ENCODE results near the gene CPT2. TPM values are rescaled to one million over a fixed set of nuclear protein-coding genes. Genes with fewer than 3 reads are reported as not detected.

Gene CPT2
- total RNA-seq, 1 donor from 2014 or later = 3.3 TPM

DNA sequence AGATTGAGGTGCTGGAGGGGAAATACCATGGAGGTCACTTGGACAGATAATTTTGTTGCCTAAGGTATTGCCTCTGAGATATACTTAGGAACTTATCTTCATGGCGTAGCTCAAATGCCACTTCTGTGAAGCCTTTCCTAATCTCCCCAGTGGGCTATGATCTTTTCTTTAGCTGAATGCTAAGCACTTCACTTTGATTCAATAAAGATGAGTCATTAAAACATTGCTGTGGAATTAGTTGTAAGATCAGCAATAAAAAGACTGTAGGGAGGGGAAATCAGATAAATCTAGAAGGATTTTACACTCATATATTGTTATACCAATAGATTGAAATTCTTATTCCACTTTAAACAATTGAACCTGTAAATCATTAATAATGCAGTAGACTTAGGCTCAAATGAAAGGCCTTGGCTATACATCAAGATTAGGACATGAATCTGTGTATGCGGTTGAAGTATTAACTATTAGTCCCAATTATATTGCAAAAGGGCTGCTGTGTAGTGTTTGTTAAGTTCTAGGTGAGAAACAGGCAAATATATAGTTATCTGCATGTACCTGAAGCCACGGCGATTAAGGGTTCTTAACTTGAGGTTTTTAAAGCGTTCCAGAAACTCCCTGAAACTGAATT, 60.9 kb downstream of the CPT2 start:
- DNase-seq (ENCODE audit: low spot score in 2 of 2) (no peak), FAIRE-seq (no peak)

DNA sequence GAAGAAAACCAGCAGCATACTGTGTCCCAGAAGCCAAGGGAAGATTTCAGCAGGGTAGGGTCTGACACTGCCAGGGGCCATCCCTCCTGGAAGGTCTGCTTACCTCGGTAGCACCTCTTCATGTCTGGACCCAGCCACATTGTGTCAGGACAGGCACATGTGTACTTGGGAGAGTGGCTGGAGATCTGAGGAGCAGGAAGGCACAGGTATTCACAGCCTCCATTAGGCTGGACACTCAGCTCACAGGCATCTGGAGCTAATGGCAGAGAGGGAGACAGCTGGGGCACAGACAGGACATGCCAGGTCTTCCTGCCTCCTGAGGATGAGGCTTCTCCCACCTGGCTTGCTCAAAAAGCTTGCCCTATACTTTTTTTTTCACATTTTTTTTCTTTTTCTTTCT, 61.6 kb downstream of the CPT2 start:
- FAIRE-seq = no peak
- no peak for DNase-seq (ENCODE audit: low spot score in 2 of 2)

DNA sequence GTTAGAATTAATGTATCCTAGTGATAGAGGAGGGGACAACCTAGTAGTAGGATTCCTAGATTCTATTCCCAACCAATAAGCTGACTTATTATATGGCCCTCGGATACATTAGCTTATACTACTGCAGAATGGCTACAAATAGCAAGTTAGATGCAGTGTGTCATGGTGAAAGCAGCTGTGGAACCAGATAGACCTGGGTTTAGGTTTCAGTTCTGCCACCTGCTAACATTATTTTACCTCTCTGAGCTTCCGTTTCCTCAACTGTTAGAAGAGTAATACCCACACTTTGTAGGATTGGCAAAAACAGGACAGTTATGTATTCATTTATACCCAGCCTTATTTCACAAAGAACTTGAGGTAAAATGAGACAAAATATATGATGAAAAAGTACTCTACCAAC, 63.3 kb downstream of the CPT2 start:
- no peak for FAIRE-seq
- DNase-seq (ENCODE audit: low spot score in 2 of 2) = no peak

DNA sequence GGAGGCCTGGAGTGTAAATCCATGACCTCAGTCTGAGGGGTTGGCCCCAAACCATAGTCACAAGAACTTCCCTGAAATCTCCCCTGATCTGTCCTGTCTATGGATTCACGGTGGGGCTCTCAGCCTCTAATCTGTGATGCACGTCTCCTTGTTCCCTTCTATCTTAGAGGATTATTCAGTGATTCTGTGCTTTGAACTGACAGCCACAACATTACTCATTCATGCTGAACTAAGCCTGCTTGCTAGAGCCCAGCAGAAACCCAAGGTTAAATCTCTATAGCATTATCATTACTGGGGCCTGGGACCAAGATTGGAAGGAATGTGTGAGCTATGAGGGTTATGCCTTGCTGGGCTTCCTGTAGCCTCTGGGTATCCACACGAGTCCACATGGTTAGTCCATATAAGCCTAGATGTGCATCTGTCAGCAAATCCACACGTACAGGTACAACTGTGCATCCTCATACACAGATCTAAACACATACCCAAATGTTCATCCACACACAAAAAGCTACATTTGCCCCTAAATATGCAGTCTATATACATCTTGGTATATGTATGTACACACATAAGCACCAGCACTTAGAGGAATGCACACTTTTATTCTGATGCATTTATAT, 64.1 kb downstream of the CPT2 start:
- FAIRE-seq = no peak

DNA sequence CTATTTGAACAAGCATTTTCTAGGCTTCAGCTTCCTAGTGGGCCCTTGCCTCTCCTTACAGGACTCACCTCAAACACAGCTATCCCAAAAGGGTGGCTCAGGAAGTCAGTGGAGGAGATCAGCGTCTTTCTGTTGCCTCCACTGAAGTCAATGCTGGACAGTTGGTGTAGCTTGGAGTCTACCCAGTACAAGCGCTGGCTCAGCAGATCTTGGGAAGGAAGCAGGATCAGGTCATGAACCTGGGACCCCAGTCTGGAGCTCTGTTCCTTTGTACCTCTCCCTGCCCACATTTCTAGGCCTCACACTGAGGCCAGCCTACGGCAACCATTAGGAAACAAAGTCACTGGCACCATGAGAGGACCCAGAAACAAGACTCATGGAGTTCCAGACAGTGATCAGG, 65.4 kb downstream of the CPT2 start:
- FAIRE-seq (no peak), DNase-seq (ENCODE audit: low spot score in 2 of 2) (no peak)

More for the DNA sequence above, 64.1 kb downstream of the CPT2 start:
- DNase-seq (ENCODE audit: low spot score in 2 of 2) = no peak

Other genes starting within 250 kb of the CPT2 start
- 0.82 TPM for gene PODN, start 134.6 kb upstream of the CPT2 start, total RNA-seq
- not detected for gene SLC1A7, start 54.2 kb upstream of the CPT2 start, total RNA-seq
- gene CZIB, start 23.8 kb downstream of the CPT2 start, total RNA-seq = 42.4 TPM
- 15.9 TPM for gene MAGOH, start 41.7 kb downstream of the CPT2 start, total RNA-seq
- 83.6 TPM for gene LRP8, start 131.2 kb downstream of the CPT2 start, total RNA-seq

Data from frontal cortex (tissue), 4 donors.